K562 (cell line): Measurements from ENCODE around the gene HLA-E. TPM values are rescaled to one million over a fixed set of nuclear protein-coding genes. Genes with fewer than 3 reads are reported as not detected.

Source experiments
- CAMTA2 ChIP-seq: fragments of 250-450 bp; sonication (Bioruptor Pico); conservative IDR thresholded peaks from 2 replicates; pipeline ENCODE4 v1.5.1; 2022
- CREBBP ChIP-seq: IDR thresholded peaks from one replicate; pipeline ENCODE4 v1.6.1; 2012; ENCODE audit warnings: low read depth, mild to moderate bottlenecking, control low read depth, inconsistent platforms, low read length
- EP300 ChIP-seq: IDR thresholded peaks from 2 replicates; pipeline ENCODE4 v1.6.1; 2012; ENCODE audit warnings: low read length, improper control_type of control experiment
- ETV1 ChIP-seq: fragments of 450-650 bp; conservative IDR thresholded peaks from 2 replicates; pipeline ENCODE4 v1.6.1; 2016; ENCODE audit warnings: missing genetic modification characterization, control low read depth, low read depth, missing compliant biosample characterization
- KHSRP ChIP-seq: fragments of 450-650 bp; IDR thresholded peaks from 2 replicates; pipeline ENCODE4 v1.6.1; 2017
- MAFF ChIP-seq: IDR thresholded peaks from 2 replicates; pipeline ENCODE4 v1.6.1; 2012; ENCODE audit warnings: low read length, improper control_type of control experiment
- RAD51 ChIP-seq: fragments of 450-650 bp; IDR thresholded peaks from 2 replicates; pipeline ENCODE4 v1.7.1; 2016; ENCODE audit warnings: low read depth, mild to moderate bottlenecking, borderline replicate concordance
- SIN3B ChIP-seq: fragments of 450-650 bp; IDR thresholded peaks from 2 replicates; pipeline ENCODE4 v1.6.1; 2017; ENCODE audit warnings: low read depth, mild to moderate bottlenecking, moderate library complexity
- TARDBP ChIP-seq: fragments of 450-650 bp; IDR thresholded peaks from 2 replicates; pipeline ENCODE4 v1.6.1; 2016
- TBL1XR1 ChIP-seq, 2 experiments: IDR thresholded peaks; 2 replicates each; pipeline ENCODE4 v1.6.1; 2012; ENCODE audit warnings: improper control_type of control experiment in 2 of 2, low read length in 2 of 2, mild to moderate bottlenecking in 1 of 2
- U2AF2 ChIP-seq: fragments of 200-400 bp; formaldehyde crosslinking; optimal IDR thresholded peaks from 2 replicates; pipeline ENCODE3; 2017; ENCODE audit warnings: low read depth, mild to moderate bottlenecking, low read length
- ZNF324 ChIP-seq: fragments of 250-450 bp; sonication (Bioruptor Pico); IDR thresholded peaks from 2 replicates; pipeline ENCODE4 v1.4.0; 2020; ENCODE audit warnings: mild to moderate bottlenecking
- ZSCAN29 ChIP-seq: fragments of 450-650 bp; IDR thresholded peaks from 2 replicates; pipeline ENCODE4 v1.6.1; 2017
- polyA plus RNA-seq, 8 experiments: library from polyadenylated mRNA; depleted of rRNA in 4 of 8; stranded (reverse) in 5 of 8; unstranded in 3 of 8; fragments of >200 nt; fragmentation: Nextera tagmentation in 2 of 8; fragmentation: Illumina TruSeq in 1 of 8; extraction: Ambion mirVana in 2 of 8; extraction: Trizol in 1 of 8; gene quantifications; 2 replicates each; pipeline versions ENCODE4 v1.2.1 to v1.2.3, GENCODE V29; 2011 to 2014; ENCODE audit warnings: inconsistent platforms in 1 of 8, missing spikeins in 1 of 8
- total RNA-seq, 7 experiments: library from RNA; depleted of rRNA in 6 of 7; stranded (reverse); fragments of >200 nt in 6 of 7; fragmentation: Illumina TruSeq in 2 of 7; extraction: Trizol in 2 of 7; gene quantifications; 2 replicates each; pipeline versions ENCODE4 v1.2.1 to v1.2.3, GENCODE V29; 2011 to 2021; ENCODE audit warnings: low replicate concordance in 1 of 7
- TF ChIP-seq, protein P1 (sequence below): fragments of 250-450 bp; sonication (Bioruptor Pico); IDR thresholded peaks from 2 replicates; pipeline ENCODE4 v1.4.0; 2020; ENCODE audit warnings: mild to moderate bottlenecking
- TF ChIP-seq, protein P2 (sequence below): fragments of 250-450 bp; sonication (Bioruptor Pico); IDR thresholded peaks from 2 replicates; pipeline ENCODE4 v1.4.0; 2020
- TF ChIP-seq, protein P3 (sequence below): IDR thresholded peaks from 3 replicates; pipeline ENCODE4 v1.6.1; 2011; ENCODE audit warnings: borderline replicate concordance, mild to moderate bottlenecking; ENCODE audit not compliant: insufficient read length, insufficient read depth
- TF ChIP-seq, protein P4 (sequence below), 2 experiments: fragments of 450-650 bp in 1 of 2; sonication (generic) in 1 of 2; formaldehyde crosslinking; conservative IDR thresholded peaks; 2 replicates each; pipeline versions ENCODE4 v1.4.0 to v1.8.1; 2020 to 2022; ENCODE audit warnings: mild to moderate bottlenecking in 1 of 2, missing genetic modification reagents in 1 of 2

Gene HLA-E
- total and polyA plus RNA-seq, 9 of the 15 experiments (the other 6 are each of a cell fraction or from before 2014, with no cell fraction given), result 3.2 to 39.9 (median 26.8) TPM

DNA sequence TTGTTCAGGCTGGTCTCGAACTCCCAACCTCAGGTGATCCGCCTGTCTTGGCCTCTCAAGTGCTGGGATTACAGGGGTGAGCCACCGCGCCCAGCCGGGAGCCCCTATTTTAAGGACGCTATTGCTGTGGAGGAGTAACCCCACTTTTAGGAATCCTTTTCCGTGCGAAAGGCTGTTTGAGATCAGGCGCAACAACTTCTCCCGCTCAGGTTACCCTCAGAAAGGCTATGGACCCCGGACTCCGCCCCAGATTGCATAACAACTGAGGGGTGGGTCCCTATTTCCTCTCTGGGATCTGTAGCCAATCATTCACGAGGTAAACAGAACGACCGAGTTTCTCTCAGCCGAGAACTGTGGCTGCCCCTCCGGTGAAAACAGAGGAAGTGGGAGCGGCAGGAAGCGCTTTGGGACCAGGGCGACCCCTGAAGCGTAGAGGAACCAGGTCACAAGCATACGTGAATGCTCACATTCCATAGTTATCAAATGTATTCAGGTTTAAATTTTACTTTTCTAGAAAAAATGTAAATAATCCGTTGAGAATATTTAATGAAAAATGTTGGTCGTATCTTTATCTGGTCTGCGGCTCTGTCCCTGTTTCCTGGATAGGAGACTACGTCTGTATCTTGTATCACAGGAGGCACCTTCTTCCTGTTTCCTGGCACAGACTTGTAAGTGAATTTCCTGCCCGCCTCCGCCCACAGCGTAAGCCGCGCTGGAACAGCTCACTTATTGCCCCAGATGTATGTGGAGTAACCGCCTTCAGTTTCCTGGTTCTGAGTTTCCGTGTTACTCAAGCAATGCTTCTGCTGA is 26.8 kb downstream of the HLA-E start (continued):
- TF ChIP-seq CAMTA2 (CRISPR knock-in tag) (no peak), EP300 (peak; percentile 78; the same call in 1 of the 2 replicates), TBL1XR1 (IDR thresholded peaks at IDR 0.05; ENCODE audit: low read length in 2 of 2) (peak in 1 of 2 experiments; percentile 40; a peak in 3 of 4 replicates), ZSCAN29 (0 out of 2 replicates have a peak, but pooled peaks have one; percentile 22), MAFF (no peak), ETV1 (tag) (peak; percentile 96), KHSRP (no peak), SIN3B (peak; percentile 45; the same call in 1 of the 2 replicates), U2AF2 (no peak), RAD51 (no peak), CREBBP (no peak), ZNF324 (CRISPR knock-in tag) (no peak), TARDBP (no peak)
- TF ChIP-seq, protein P1, sequence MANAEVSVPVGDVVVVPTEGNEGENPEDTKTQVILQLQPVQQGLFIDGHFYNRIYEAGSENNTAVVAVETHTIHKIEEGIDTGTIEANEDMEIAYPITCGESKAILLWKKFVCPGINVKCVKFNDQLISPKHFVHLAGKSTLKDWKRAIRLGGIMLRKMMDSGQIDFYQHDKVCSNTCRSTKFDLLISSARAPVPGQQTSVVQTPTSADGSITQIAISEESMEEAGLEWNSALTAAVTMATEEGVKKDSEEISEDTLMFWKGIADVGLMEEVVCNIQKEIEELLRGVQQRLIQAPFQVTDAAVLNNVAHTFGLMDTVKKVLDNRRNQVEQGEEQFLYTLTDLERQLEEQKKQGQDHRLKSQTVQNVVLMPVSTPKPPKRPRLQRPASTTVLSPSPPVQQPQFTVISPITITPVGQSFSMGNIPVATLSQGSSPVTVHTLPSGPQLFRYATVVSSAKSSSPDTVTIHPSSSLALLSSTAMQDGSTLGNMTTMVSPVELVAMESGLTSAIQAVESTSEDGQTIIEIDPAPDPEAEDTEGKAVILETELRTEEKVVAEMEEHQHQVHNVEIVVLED (CRISPR knock-in tag), result no peak
- TF ChIP-seq, protein P2, sequence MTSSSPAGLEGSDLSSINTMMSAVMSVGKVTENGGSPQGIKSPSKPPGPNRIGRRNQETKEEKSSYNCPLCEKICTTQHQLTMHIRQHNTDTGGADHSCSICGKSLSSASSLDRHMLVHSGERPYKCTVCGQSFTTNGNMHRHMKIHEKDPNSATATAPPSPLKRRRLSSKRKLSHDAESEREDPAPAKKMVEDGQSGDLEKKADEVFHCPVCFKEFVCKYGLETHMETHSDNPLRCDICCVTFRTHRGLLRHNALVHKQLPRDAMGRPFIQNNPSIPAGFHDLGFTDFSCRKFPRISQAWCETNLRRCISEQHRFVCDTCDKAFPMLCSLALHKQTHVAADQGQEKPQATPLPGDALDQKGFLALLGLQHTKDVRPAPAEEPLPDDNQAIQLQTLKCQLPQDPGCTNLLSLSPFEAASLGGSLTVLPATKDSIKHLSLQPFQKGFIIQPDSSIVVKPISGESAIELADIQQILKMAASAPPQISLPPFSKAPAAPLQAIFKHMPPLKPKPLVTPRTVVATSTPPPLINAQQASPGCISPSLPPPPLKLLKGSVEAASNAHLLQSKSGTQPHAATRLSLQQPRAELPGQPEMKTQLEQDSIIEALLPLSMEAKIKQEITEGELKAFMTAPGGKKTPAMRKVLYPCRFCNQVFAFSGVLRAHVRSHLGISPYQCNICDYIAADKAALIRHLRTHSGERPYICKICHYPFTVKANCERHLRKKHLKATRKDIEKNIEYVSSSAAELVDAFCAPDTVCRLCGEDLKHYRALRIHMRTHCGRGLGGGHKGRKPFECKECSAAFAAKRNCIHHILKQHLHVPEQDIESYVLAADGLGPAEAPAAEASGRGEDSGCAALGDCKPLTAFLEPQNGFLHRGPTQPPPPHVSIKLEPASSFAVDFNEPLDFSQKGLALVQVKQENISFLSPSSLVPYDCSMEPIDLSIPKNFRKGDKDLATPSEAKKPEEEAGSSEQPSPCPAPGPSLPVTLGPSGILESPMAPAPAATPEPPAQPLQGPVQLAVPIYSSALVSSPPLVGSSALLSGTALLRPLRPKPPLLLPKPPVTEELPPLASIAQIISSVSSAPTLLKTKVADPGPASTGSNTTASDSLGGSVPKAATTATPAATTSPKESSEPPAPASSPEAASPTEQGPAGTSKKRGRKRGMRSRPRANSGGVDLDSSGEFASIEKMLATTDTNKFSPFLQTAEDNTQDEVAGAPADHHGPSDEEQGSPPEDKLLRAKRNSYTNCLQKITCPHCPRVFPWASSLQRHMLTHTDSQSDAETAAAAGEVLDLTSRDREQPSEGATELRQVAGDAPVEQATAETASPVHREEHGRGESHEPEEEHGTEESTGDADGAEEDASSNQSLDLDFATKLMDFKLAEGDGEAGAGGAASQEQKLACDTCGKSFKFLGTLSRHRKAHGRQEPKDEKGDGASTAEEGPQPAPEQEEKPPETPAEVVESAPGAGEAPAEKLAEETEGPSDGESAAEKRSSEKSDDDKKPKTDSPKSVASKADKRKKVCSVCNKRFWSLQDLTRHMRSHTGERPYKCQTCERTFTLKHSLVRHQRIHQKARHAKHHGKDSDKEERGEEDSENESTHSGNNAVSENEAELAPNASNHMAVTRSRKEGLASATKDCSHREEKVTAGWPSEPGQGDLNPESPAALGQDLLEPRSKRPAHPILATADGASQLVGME (CRISPR knock-in tag), result 0 out of 2 replicates have a peak, but pooled peaks have one; percentile 29
- TF ChIP-seq, protein P3, sequence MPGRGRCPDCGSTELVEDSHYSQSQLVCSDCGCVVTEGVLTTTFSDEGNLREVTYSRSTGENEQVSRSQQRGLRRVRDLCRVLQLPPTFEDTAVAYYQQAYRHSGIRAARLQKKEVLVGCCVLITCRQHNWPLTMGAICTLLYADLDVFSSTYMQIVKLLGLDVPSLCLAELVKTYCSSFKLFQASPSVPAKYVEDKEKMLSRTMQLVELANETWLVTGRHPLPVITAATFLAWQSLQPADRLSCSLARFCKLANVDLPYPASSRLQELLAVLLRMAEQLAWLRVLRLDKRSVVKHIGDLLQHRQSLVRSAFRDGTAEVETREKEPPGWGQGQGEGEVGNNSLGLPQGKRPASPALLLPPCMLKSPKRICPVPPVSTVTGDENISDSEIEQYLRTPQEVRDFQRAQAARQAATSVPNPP, result no peak
- TF ChIP-seq, protein P4, sequence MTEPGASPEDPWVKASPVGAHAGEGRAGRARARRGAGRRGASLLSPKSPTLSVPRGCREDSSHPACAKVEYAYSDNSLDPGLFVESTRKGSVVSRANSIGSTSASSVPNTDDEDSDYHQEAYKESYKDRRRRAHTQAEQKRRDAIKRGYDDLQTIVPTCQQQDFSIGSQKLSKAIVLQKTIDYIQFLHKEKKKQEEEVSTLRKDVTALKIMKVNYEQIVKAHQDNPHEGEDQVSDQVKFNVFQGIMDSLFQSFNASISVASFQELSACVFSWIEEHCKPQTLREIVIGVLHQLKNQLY (CRISPR knock-in tag; conservative IDR thresholded peaks at IDR 0.05), result no peak; a peak in 1 of 4 replicates
